GM18505 (cell line): Measurements from ENCODE around the gene PDE2A.

Experiments used
- ATAC-seq: cut with Tn5 transposase; IDR thresholded peaks from one replicate; pipeline ENCODE4 v1.9.1; 2021; ENCODE audit not compliant: unreplicated experiment
- POLR2A ChIP-seq: IDR thresholded peaks from 4 replicates; pipeline ENCODE4 v1.6.1; 2011; ENCODE audit warnings: borderline replicate concordance; ENCODE audit not compliant: insufficient read depth, insufficient read length; ENCODE audit errors: extremely low read depth

PDE2A gene

GRCh38 chr11:72544589-72544988 lies 129.6 kb downstream of the PDE2A start:
- ATAC-seq: no peak
- TF ChIP-seq POLR2A: no peak

GRCh38 chr11:72543849-72544542 lies 130.2 kb downstream of the PDE2A start:
- no peak for TF ChIP-seq POLR2A

DNA sequence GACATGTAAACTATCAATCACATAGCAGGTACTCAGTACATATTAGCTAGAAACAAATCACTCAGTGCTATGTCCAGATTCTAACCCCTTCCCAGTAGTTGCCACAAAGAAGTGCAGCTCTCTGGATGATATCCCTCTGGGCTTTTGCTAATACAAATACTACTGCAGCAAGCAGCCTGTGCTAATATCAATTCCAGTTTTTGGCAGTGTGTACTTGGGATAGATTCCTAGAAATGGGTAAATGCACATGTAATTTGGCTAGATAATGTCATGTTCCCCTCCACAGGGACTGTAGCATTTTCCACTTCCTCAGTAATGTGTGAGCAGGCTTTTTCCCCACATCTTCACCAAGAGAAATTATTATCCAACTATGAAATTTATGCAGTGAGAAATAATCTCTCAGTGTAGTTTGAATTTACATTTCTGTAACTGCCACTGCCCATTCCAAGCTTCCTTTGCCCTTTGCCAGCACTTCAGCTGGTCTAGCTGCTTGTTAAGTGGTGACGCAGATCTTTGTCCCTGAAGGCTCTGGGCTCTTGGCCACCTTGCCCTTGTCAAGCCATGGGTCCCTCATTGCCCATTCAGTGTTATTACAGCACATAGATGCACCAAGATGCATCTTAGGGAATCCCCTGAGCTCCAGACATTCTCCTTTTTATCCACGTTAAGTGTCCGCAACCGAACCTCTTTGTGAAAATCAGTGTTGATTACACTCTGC lies 132.8 kb downstream of the PDE2A start:
- no peak for ATAC-seq
- TF ChIP-seq POLR2A: no peak

More at GRCh38 chr11:72543849-72544542, 130.2 kb downstream of the PDE2A start:
- ATAC-seq: no peak

GRCh38 chr11:72537051-72537450 lies 137.2 kb downstream of the PDE2A start:
- no peak for ATAC-seq
- no peak for TF ChIP-seq POLR2A

- TF ChIP-seq POLR2A: no peak
- no peak for ATAC-seq
Measured at GRCh38 chr11:72535194-72535547, 139.1 kb downstream of the PDE2A start.

DNA sequence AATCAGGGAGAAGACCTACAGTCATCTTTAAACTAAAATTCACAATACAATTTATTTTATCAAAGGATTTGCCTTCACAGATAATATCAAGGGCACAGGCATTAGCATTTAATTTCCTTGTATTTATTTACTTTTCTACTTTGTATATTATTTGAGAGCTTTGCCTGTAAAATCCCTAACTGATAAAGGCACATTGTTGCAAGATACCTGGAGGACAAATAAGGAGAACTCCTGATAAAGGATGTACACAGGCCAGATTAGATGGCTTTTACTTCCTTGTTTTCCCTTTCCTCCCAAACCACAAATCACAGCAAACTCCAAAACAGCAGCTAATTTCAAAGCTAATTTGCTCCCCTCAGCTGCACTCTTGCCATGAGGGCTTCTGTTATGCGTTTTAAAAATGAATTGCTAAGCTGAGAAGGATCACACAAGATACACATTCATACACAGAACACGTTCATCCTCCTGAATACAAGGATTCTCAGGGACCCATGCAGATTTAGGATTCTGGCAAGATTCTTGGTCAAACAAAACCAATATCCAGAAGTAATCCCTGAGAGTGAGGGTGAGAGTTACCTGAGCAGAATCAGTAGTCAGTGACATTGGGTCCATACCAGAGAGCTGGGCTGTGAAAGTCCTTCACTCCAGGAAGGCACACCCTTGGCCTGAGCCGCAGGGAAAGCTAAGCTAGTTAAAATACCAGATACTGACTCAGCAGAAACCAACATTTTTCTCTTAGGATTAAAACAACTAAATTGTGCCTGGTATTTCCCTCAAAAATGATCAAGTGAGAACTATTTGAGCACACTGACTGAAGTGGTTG lies 139.6 kb downstream of the PDE2A start:
- ATAC-seq: no peak
- TF ChIP-seq POLR2A: no peak

- TF ChIP-seq POLR2A: no peak
Measured at GRCh38 chr11:72529068-72529467, 145.2 kb downstream of the PDE2A start.

DNA sequence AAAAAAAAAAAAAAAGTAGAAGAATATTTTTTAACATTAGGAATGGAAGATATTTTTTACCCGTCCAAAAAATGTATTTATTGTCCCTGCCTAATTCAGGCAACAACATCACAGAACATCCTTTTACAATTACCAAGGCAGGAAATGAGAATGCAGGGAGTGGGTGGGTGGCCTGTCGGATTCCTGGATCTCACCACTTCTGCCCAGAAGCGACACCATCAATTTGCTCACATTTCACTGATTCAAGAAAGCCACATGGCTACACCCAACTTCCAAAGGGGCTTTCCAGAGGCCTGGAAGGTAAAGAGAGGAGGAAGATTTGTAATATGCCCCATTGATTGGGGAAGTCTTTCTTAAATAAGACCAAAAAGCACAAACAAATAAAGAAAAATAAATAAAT lies 146.1 kb downstream of the PDE2A start:
- ATAC-seq: no peak
- TF ChIP-seq POLR2A: no peak

More at GRCh38 chr11:72529068-72529467, 145.2 kb downstream of the PDE2A start:
- no peak for ATAC-seq
